K562 (cell line): ENCODE measurements around the gene KCNQ5.

ENCODE experiments used
- KAT8 ChIP-seq: fragments of 450-650 bp; IDR thresholded peaks from 2 replicates; pipeline ENCODE4 v1.6.1; 2016; ENCODE audit warnings: low read depth, mild to moderate bottlenecking
- MXI1 ChIP-seq: IDR thresholded peaks from 2 replicates; pipeline ENCODE4 v1.6.1; 2011; ENCODE audit warnings: low read depth, mild to moderate bottlenecking, improper control_type of control experiment, low read length
- PHF8 ChIP-seq: fragments of 200-600 bp; sonication (generic); IDR thresholded peaks from 2 replicates; pipeline ENCODE4 v1.6.1; 2012; ENCODE audit warnings: mixed run types, mild to moderate bottlenecking, inconsistent platforms, low read length, moderate library complexity, borderline replicate concordance
- POLR2A ChIP-seq: fragments of 450-650 bp; conservative IDR thresholded peaks from 2 replicates; pipeline ENCODE4 v1.6.1; 2016
- RAD21 ChIP-seq, 2 experiments: fragments of 250-450 bp in 1 of 2; fragments of 450-650 bp in 1 of 2; sonication (Bioruptor Pico) in 1 of 2; formaldehyde crosslinking in 1 of 2; IDR thresholded peaks in 1 of 2; conservative IDR thresholded peaks in 1 of 2; 2 replicates each; pipeline versions ENCODE4 v1.4.0 to v1.8.0; 2020 to 2022; ENCODE audit warnings: mild to moderate bottlenecking in 2 of 2, moderate library complexity in 1 of 2
- ZBTB8A ChIP-seq: fragments of 450-650 bp; IDR thresholded peaks from 2 replicates; pipeline ENCODE4 v1.6.1; 2018; ENCODE audit warnings: mild to moderate bottlenecking, moderate library complexity; ENCODE audit not compliant: partially characterized antibody
- ZNF253 ChIP-seq: fragments of 250-450 bp; sonication (Bioruptor Pico); conservative IDR thresholded peaks from 2 replicates; pipeline ENCODE4 v1.6.1; 2021; ENCODE audit warnings: mild to moderate bottlenecking
- TF ChIP-seq, protein P1 (sequence below), 3 experiments: IDR thresholded peaks in 2 of 3; conservative IDR thresholded peaks in 1 of 3; 2 replicates each; pipeline ENCODE4 v1.5.1; 2011 to 2012; ENCODE audit warnings: low read length in 3 of 3, mild to moderate bottlenecking in 3 of 3, control low read depth in 2 of 3, improper control_type of control experiment in 1 of 3, inconsistent platforms in 1 of 3, low read depth in 1 of 3, mixed read lengths in 1 of 3, moderate library complexity in 1 of 3; ENCODE audit not compliant: insufficient read depth in 2 of 3
- TF ChIP-seq, protein P2 (sequence below), 2 experiments: fragments of 450-650 bp in 1 of 2; IDR thresholded peaks; 2 replicates each; pipeline ENCODE4 v1.6.1; 2011 to 2017; ENCODE audit warnings: low read depth in 2 of 2, antibody characterized with exemption in 1 of 2, borderline replicate concordance in 1 of 2, low read length in 1 of 2, mild to moderate bottlenecking in 1 of 2, mixed read lengths in 1 of 2; ENCODE audit not compliant: control insufficient read depth in 1 of 2
- TF ChIP-seq, protein P3 (sequence below): fragments of 200-400 bp; formaldehyde crosslinking; IDR thresholded peaks from 2 replicates; pipeline ENCODE4 v1.6.1; 2017; ENCODE audit warnings: mild to moderate bottlenecking, low read depth, low read length, moderate library complexity

DNA sequence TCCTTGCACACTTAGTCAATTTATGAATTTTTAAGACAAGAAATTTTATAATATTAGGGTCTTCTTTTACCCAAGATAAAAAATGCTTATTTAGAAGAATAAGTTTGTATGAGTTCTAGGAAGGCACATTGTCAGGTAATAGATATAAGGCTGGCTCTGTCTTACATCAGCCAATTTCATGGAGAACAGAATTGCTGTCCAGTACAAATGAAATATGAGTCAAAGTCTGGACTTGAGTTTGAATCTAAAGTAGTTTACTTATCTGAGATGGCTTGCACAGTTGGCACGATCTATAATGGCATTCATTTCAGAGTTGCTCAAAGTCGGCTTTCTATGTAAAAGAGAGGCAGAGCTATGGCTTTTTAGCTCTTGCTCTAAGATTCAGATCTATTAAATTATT, 228.2 kb downstream of the KCNQ5 start:
- TF ChIP-seq, protein P1, sequence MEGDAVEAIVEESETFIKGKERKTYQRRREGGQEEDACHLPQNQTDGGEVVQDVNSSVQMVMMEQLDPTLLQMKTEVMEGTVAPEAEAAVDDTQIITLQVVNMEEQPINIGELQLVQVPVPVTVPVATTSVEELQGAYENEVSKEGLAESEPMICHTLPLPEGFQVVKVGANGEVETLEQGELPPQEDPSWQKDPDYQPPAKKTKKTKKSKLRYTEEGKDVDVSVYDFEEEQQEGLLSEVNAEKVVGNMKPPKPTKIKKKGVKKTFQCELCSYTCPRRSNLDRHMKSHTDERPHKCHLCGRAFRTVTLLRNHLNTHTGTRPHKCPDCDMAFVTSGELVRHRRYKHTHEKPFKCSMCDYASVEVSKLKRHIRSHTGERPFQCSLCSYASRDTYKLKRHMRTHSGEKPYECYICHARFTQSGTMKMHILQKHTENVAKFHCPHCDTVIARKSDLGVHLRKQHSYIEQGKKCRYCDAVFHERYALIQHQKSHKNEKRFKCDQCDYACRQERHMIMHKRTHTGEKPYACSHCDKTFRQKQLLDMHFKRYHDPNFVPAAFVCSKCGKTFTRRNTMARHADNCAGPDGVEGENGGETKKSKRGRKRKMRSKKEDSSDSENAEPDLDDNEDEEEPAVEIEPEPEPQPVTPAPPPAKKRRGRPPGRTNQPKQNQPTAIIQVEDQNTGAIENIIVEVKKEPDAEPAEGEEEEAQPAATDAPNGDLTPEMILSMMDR (IDR thresholded peaks at IDR 0.05 in 2 of 3, conservative IDR thresholded peaks at IDR 0.05 in 1 of 3; ENCODE audit: insufficient read depth in 2 of 3, low read depth in 1 of 3, low read length in 3 of 3), result no peak
- TF ChIP-seq PHF8 (no peak), KAT8 (no peak), POLR2A (no peak), ZBTB8A (no peak), ZNF253 (no peak), MXI1 (no peak), RAD21 (CRISPR knock-in tag; conservative IDR thresholded peaks at IDR 0.05 in 1 of 2, IDR thresholded peaks at IDR 0.05 in 1 of 2) (no peak)
- TF ChIP-seq, protein P2, sequence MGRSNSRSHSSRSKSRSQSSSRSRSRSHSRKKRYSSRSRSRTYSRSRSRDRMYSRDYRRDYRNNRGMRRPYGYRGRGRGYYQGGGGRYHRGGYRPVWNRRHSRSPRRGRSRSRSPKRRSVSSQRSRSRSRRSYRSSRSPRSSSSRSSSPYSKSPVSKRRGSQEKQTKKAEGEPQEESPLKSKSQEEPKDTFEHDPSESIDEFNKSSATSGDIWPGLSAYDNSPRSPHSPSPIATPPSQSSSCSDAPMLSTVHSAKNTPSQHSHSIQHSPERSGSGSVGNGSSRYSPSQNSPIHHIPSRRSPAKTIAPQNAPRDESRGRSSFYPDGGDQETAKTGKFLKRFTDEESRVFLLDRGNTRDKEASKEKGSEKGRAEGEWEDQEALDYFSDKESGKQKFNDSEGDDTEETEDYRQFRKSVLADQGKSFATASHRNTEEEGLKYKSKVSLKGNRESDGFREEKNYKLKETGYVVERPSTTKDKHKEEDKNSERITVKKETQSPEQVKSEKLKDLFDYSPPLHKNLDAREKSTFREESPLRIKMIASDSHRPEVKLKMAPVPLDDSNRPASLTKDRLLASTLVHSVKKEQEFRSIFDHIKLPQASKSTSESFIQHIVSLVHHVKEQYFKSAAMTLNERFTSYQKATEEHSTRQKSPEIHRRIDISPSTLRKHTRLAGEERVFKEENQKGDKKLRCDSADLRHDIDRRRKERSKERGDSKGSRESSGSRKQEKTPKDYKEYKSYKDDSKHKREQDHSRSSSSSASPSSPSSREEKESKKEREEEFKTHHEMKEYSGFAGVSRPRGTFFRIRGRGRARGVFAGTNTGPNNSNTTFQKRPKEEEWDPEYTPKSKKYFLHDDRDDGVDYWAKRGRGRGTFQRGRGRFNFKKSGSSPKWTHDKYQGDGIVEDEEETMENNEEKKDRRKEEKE (IDR thresholded peaks at IDR 0.05; ENCODE audit: borderline replicate concordance in 1 of 2, control insufficient read depth in 1 of 2, low read depth in 2 of 2, low read length in 1 of 2), result no peak
- TF ChIP-seq, protein P3, sequence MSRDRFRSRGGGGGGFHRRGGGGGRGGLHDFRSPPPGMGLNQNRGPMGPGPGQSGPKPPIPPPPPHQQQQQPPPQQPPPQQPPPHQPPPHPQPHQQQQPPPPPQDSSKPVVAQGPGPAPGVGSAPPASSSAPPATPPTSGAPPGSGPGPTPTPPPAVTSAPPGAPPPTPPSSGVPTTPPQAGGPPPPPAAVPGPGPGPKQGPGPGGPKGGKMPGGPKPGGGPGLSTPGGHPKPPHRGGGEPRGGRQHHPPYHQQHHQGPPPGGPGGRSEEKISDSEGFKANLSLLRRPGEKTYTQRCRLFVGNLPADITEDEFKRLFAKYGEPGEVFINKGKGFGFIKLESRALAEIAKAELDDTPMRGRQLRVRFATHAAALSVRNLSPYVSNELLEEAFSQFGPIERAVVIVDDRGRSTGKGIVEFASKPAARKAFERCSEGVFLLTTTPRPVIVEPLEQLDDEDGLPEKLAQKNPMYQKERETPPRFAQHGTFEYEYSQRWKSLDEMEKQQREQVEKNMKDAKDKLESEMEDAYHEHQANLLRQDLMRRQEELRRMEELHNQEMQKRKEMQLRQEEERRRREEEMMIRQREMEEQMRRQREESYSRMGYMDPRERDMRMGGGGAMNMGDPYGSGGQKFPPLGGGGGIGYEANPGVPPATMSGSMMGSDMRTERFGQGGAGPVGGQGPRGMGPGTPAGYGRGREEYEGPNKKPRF, result no peak
